Measurements from ENCODE around the gene LPCAT4.
"Not testable (repeated sequence)": the region's sequence is repeated elsewhere in the genome, so short reads cannot be mapped to it uniquely, and the experiment has no call there.

Gene LPCAT4

DNA sequence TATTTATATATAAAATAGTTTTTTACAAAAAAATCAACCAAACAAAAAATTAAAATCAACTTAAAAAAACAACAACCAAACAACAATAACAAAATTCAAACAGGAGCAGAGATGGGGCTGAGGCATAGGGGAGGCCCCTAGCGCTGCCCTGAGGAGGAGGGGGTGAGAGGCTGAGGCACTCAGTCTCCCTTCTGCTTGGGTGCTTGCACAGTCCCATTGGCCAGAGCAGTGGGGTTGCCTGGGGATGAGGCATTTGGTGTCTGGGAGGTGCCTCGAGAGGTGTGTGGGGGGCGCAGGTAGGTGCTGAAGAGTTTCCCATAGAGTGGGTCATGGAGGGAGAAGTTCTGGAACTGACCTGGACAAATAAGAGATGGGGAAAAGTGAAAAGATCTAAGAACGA, 8.0 kb downstream of the LPCAT4 start:
- DNase-seq (ENCODE audit: extremely low spot score): no peak
- CTCF ChIA-PET: interaction anchor here (1.6 to 6.9 kb wide), 3 partner anchors 8 to 17 kb away, joined by 3 to 69 read pairs (median 27); partner anchors contain the start of genes LPCAT4, NOP10 and NUTM1
- TF ChIP-seq, protein P1, sequence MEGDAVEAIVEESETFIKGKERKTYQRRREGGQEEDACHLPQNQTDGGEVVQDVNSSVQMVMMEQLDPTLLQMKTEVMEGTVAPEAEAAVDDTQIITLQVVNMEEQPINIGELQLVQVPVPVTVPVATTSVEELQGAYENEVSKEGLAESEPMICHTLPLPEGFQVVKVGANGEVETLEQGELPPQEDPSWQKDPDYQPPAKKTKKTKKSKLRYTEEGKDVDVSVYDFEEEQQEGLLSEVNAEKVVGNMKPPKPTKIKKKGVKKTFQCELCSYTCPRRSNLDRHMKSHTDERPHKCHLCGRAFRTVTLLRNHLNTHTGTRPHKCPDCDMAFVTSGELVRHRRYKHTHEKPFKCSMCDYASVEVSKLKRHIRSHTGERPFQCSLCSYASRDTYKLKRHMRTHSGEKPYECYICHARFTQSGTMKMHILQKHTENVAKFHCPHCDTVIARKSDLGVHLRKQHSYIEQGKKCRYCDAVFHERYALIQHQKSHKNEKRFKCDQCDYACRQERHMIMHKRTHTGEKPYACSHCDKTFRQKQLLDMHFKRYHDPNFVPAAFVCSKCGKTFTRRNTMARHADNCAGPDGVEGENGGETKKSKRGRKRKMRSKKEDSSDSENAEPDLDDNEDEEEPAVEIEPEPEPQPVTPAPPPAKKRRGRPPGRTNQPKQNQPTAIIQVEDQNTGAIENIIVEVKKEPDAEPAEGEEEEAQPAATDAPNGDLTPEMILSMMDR (IDR thresholded peaks at IDR 0.05; ENCODE audit: control extremely low read depth, extremely low read depth, low read depth, missing control alignments): no peak
- POLR2A ChIA-PET: no interaction called here

DNA sequence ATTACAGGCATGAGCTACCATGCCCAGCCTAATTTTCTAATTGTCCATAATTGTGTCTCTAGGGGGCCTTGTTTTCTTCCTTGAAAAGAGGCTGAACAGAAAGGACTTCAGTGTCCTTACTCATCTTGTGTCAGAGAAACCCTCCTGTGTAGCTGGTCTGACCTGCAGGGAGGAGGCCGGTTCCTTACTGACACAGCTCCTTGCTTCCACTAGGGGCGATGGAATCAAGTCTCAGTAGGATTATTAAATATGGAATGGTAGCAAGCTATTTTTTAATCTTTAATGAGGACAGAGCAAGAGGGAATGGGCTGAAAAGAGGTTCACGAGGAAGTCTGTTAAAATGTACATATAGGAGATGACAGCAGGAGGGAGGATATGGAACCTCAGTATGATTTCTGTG, 8.6 kb downstream of the LPCAT4 start:
- TF ChIP-seq, protein P1 (IDR thresholded peaks at IDR 0.05; ENCODE audit: control extremely low read depth, extremely low read depth, low read depth, missing control alignments): no peak
- ChIA-PET POLR2A (interaction anchor here (1.0 kb wide), 1 partner anchor 20 kb away, joined by 5 read pairs; no protein-coding TSS in a partner anchor), CTCF (interaction anchor here (0.7 to 6.9 kb wide), 3 partner anchors 8 to 18 kb away, joined by 3 to 69 read pairs (median 3); partner anchors contain the start of genes LPCAT4, NOP10 and NUTM1)
- DNase-seq (ENCODE audit: extremely low spot score): no peak

DNA sequence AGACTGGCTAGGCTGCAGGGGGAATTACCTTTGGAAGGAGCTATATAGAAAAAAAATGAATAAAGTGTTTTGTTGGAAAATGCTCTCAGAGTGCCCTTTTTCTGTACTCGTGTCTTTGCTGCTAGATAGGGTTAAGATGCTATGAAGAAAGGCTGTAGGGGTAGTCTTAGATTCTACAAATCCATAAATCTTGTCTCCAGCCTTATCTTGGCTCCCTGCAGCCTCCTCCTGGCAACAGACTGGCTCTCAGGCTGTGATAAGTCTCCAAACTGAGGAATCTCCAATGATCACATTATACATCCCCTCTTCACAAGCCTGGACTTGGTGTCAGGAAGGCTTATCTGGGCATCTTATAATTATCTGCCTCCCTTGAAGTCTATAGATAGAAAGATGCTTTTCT, 9.3 kb downstream of the LPCAT4 start:
- ChIA-PET POLR2A (interaction anchor here (1.0 kb wide), 1 partner anchor 20 kb away, joined by 5 read pairs; no protein-coding TSS in a partner anchor), CTCF (interaction anchor here (0.7 to 6.9 kb wide), 4 partner anchors 9 to 18 kb away, joined by 3 to 69 read pairs (median 3); partner anchors contain the start of genes LPCAT4, NOP10 and NUTM1)
- TF ChIP-seq, protein P1 (IDR thresholded peaks at IDR 0.05; ENCODE audit: control extremely low read depth, extremely low read depth, low read depth, missing control alignments): no peak
- no peak for DNase-seq (ENCODE audit: extremely low spot score)

DNA sequence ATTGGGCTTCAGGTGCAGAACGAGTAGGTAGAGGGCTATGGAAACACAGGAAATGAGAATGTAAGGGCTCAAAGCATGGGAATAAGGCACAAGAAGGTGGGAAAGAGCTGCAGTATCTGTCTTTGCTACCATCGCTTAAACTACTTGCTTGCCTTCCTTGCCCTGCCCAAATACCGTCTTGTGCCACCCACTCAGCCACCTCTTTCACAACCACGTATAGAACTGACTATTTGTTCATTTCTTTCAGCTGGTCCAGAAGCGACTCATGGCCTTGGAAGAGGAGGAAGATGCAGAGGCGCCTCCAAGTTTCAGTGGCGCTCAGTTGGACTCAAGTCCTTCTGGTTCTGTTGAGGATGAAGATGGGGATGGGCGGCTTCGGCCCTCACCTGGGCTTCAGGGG, 11.8 kb downstream of the LPCAT4 start:
- TF ChIP-seq, protein P1 (IDR thresholded peaks at IDR 0.05; ENCODE audit: control extremely low read depth, extremely low read depth, low read depth, missing control alignments): no peak
- ChIA-PET CTCF (interaction anchor here (1.0 to 6.9 kb wide), 5 partner anchors 8 to 232 kb away, joined by 3 to 69 read pairs (median 5); partner anchors contain the start of genes LPCAT4, NOP10 and NUTM1), POLR2A (no interaction called here)
- DNase-seq (ENCODE audit: extremely low spot score): no peak

DNA sequence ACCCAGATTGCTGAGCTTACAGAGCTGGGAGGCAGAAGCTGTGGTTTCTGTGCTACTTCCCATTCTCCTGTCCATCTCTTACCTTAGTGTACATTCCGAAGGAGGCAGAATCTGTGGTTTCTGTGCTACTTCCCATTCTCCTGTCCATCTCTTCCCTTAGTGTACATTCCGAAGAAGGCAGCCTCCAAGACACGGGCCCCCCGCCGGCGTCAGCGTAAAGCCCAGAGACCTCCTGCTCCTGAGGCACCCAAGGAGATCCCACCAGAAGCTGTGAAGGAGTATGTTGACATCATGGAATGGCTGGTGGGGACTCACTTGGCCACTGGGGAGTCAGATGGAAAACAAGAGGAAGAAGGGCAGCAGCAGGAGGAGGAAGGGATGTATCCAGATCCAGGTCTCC, 12.7 kb downstream of the LPCAT4 start:
- POLR2A ChIA-PET: no interaction called here
- DNase-seq (ENCODE audit: extremely low spot score): no peak
- TF ChIP-seq, protein P1 (IDR thresholded peaks at IDR 0.05; ENCODE audit: control extremely low read depth, extremely low read depth, low read depth, missing control alignments): no peak
- CTCF ChIA-PET: interaction anchor here (1.4 to 6.9 kb wide), 3 partner anchors 9 to 12 kb away, joined by 3 to 69 read pairs (median 10); partner anchors contain the start of genes LPCAT4, NOP10 and NUTM1

DNA sequence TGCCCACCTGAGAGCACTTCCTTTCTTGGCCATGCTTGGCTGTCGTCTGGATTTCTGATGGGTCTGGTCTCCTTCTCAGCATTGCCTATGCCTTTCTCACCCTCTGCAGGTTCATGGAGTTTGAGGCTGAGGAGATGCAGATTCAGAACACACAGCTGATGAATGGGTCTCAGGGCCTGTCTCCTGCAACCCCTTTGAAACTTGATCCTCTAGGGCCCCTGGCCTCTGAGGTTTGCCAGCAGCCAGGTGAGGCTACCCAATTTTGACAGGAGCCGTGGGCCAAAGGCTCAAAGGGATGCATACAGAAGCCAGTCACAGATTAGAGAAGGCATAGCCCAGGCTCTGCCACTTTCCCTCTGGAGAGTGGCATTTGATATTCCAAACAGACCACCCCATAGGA, 13.4 kb downstream of the LPCAT4 start:
- no peak for DNase-seq (ENCODE audit: extremely low spot score)
- TF ChIP-seq, protein P1 (IDR thresholded peaks at IDR 0.05; ENCODE audit: control extremely low read depth, extremely low read depth, low read depth, missing control alignments): no peak
- ChIA-PET CTCF (interaction anchor here (3.3 to 6.9 kb wide), 2 partner anchors 10 to 13 kb away, joined by 14 to 69 read pairs; partner anchors contain the start of genes LPCAT4, NOP10 and NUTM1), POLR2A (no interaction called here)

DNA sequence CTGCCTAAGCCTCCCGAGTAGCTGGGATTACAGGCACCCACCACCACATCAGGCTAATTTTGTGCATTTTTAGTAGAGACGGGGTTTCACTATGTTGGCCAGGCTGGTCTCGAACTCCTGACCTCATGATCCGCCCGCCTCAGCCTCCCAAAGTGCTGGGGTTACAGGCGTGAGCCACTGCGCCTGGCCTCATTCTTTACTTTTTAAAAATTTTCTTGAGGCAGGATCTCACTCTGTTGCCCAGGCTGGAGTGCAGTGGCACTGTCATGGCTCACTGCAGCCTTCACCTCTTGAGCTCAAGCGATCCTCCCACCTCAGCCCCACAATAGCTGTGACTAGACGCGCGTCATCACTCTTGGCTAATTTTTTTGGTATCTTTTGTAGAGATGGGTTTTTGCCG, 14.0 kb downstream of the LPCAT4 start:
- POLR2A ChIA-PET; DNase-seq (ENCODE audit: extremely low spot score): not testable (repeated sequence)
- CTCF ChIA-PET: interaction anchor here (3.3 to 6.9 kb wide), 2 partner anchors 10 to 14 kb away, joined by 14 to 69 read pairs; partner anchors contain the start of genes LPCAT4, NOP10 and NUTM1

Measured in GM10248 (cell line).